Umbilical cord (tissue), 2 donors: ENCODE data around the gene ZNF625. TPM values are rescaled to one million over a fixed set of nuclear protein-coding genes. Genes with fewer than 3 reads are reported as not detected.
"Not testable (repeated sequence)": the region's sequence is repeated elsewhere in the genome, so short reads cannot be mapped to it uniquely, and the experiment has no call there.

Experiments
- DNase-seq: peaks from one replicate; pipeline ENCODE4 v3.0.0-alpha.2; 2015; ENCODE audit warnings: low spot score
- total RNA-seq: library from RNA; depleted of rRNA; stranded (reverse); fragments of >200 nt; gene quantifications from one replicate; pipeline ENCODE4 v1.2.3, GENCODE V29; 2014; ENCODE audit warnings: low replicate concordance; ENCODE audit not compliant: insufficient read depth

The ZNF625 gene
- total RNA-seq, 1 donor from 2014 or later: 16.1 TPM

GRCh38 chr19:12139269-12139668 lies 17.3 kb downstream of the ZNF625 start:
- DNase-seq: peak; percentile 5

GRCh38 chr19:12137221-12137940 lies 19.2 kb downstream of the ZNF625 start:
- DNase-seq: no peak

GRCh38 chr19:12133069-12133468 lies 23.5 kb downstream of the ZNF625 start:
- DNase-seq: no peak

- no peak for DNase-seq
These were observed 29.8 kb downstream of the ZNF625 start for GRCh38 chr19:12126707-12127106.

GRCh38 chr19:12117201-12117970 lies 39.1 kb downstream of the ZNF625 start:
- DNase-seq: no peak

GRCh38 chr19:12113121-12113520 lies 43.4 kb downstream of the ZNF625 start:
- DNase-seq: no peak

GRCh38 chr19:12112701-12113100 lies 43.8 kb downstream of the ZNF625 start:
- DNase-seq: no peak

GRCh38 chr19:12111943-12112637 lies 44.4 kb downstream of the ZNF625 start:
- no peak for DNase-seq

- no peak for DNase-seq
These were observed 45.4 kb downstream of the ZNF625 start for GRCh38 chr19:12111176-12111575.

GRCh38 chr19:12103909-12104308 lies 52.6 kb downstream of the ZNF625 start:
- not testable (repeated sequence) for DNase-seq

- no peak for DNase-seq
These were observed 58.5 kb downstream of the ZNF625 start for GRCh38 chr19:12098040-12098439.

GRCh38 chr19:12095111-12095790 lies 61.3 kb downstream of the ZNF625 start:
- DNase-seq: no peak

Other genes starting within 250 kb of the ZNF625 start
- 16.1 TPM for gene ZNF700, start 231.6 kb downstream of the ZNF625 start, total RNA-seq
- gene ZNF763, start 191.7 kb downstream of the ZNF625 start, total RNA-seq: 11.6 TPM
- gene ZNF433, start 121.1 kb downstream of the ZNF625 start, total RNA-seq: 8.4 TPM
- gene ZNF878, start 103.8 kb downstream of the ZNF625 start, total RNA-seq: 1.9 TPM
- gene ZNF844, start 92.0 kb downstream of the ZNF625 start, total RNA-seq: 14.4 TPM
- gene ZNF20, start 16.4 kb downstream of the ZNF625 start, total RNA-seq: 40.2 TPM
- gene ZNF136, start 6.4 kb upstream of the ZNF625 start, total RNA-seq: 16.1 TPM
- 11.1 TPM for gene ZNF44, start 138.1 kb upstream of the ZNF625 start, total RNA-seq
- gene ZNF563, start 176.9 kb upstream of the ZNF625 start, total RNA-seq: 8.2 TPM
- 10.6 TPM for gene ZNF442, start 208.9 kb upstream of the ZNF625 start, total RNA-seq
- 10.4 TPM for gene ZNF799, start 244.5 kb upstream of the ZNF625 start, total RNA-seq